WTC11 (cell line): ENCODE measurements around the gene USH1C. TPM values are rescaled to one million over a fixed set of nuclear protein-coding genes. Genes with fewer than 3 reads are reported as not detected.

Experiments used
- ATAC-seq: fragments of 200-7000 bp; cut with Tn5 transposase; 2 replicates; pipeline ENCODE4 v1.10.0; 2021; ENCODE audit warnings: mild to moderate bottlenecking, moderate library complexity
- CTCF ChIA-PET: fragments of 300-600 bp; sonication (Branson Sonifier 250); formaldehyde crosslinking; loops from one replicate; lab custom pipeline; 2021; ENCODE audit warnings: antibody characterized with exemption; lab: Charles Lee
- POLR2A ChIA-PET: fragments of 350-600 bp; sonication (Branson Sonifier 250); formaldehyde crosslinking; loops from one replicate; lab custom pipeline; 2021; ENCODE audit warnings: antibody characterized with exemption; lab: Charles Lee
- DNase-seq: peaks from one replicate; pipeline ENCODE4 v3.0.0; 2021; ENCODE audit warnings: low spot score
- H3K27ac Mint-ChIP-seq: 2 replicates; pipeline ENCODE4 v1.8.0; 2021; ENCODE audit warnings: mixed read lengths
- H3K27me3 Mint-ChIP-seq: 2 replicates; pipeline ENCODE4 v1.8.0; 2021; ENCODE audit warnings: low read depth, mild to moderate bottlenecking, moderate library complexity, mixed read lengths
- H3K36me3 Mint-ChIP-seq: 2 replicates; pipeline ENCODE4 v1.8.0; 2021; ENCODE audit warnings: mixed read lengths
- H3K4me1 Mint-ChIP-seq: 2 replicates; pipeline ENCODE4 v1.8.0; 2022; ENCODE audit warnings: mixed read lengths
- H3K4me3 Mint-ChIP-seq: 2 replicates; pipeline ENCODE4 v1.8.0; 2021; ENCODE audit warnings: mild to moderate bottlenecking, moderate library complexity, mixed read lengths
- H3K9me3 Mint-ChIP-seq: 2 replicates; pipeline ENCODE4 v1.8.0; 2021; ENCODE audit warnings: mixed read lengths
- ATF1 ChIP-seq: sonication (generic); formaldehyde crosslinking; IDR thresholded peaks from 2 replicates; pipeline ENCODE4 v1.8.1; 2023; ENCODE audit warnings: mild to moderate bottlenecking, moderate library complexity, missing genetic modification reagents
- CDX4 ChIP-seq: fragments of 250-450 bp; sonication (Bioruptor Pico); IDR thresholded peaks from 2 replicates; pipeline ENCODE4 v1.9.0; 2021; ENCODE audit warnings: moderate library complexity, mild to moderate bottlenecking, inconsistent platforms, borderline replicate concordance
- E2F4 ChIP-seq: sonication (generic); formaldehyde crosslinking; IDR thresholded peaks from 2 replicates; pipeline ENCODE4 v1.8.1; 2022; ENCODE audit warnings: low read depth, mild to moderate bottlenecking, moderate library complexity, missing genetic modification reagents, borderline replicate concordance
- FOXP1 ChIP-seq: sonication (generic); formaldehyde crosslinking; IDR thresholded peaks from 2 replicates; pipeline ENCODE4 v1.8.0; 2022; ENCODE audit warnings: missing genetic modification reagents, mild to moderate bottlenecking, moderate library complexity, borderline replicate concordance
- NFE2L1 ChIP-seq: sonication (generic); formaldehyde crosslinking; IDR thresholded peaks from 2 replicates; pipeline ENCODE4 v1.8.1; 2023; ENCODE audit warnings: missing genetic modification reagents
- RORB ChIP-seq: fragments of 250-450 bp; sonication (Bioruptor Pico); IDR thresholded peaks from 2 replicates; pipeline ENCODE4 v1.9.0; 2021; ENCODE audit warnings: mild to moderate bottlenecking
- TP53 ChIP-seq: sonication (generic); formaldehyde crosslinking; IDR thresholded peaks from 2 replicates; pipeline ENCODE4 v1.8.1; 2023; ENCODE audit warnings: mild to moderate bottlenecking, missing genetic modification reagents
- ZNF121 ChIP-seq: sonication (generic); formaldehyde crosslinking; IDR thresholded peaks from 2 replicates; pipeline ENCODE4 v1.8.0; 2023; ENCODE audit warnings: missing genetic modification reagents
- ZNF138 ChIP-seq: sonication (generic); formaldehyde crosslinking; conservative IDR thresholded peaks from 2 replicates; pipeline ENCODE4 v1.8.1; 2022; ENCODE audit warnings: mild to moderate bottlenecking, moderate library complexity, missing genetic modification reagents
- ZNF416 ChIP-seq: fragments of 250-450 bp; sonication (Bioruptor Pico); IDR thresholded peaks from 2 replicates; pipeline ENCODE4 v1.9.0; 2021; ENCODE audit warnings: mild to moderate bottlenecking, inconsistent platforms
- ZNF671 ChIP-seq: fragments of 250-450 bp; sonication (Bioruptor Pico); IDR thresholded peaks from 2 replicates; pipeline ENCODE4 v1.8.0; 2021; ENCODE audit warnings: mild to moderate bottlenecking
- total RNA-seq: library from RNA; stranded (reverse); gene quantifications from 3 replicates; pipeline ENCODE4 v1.2.3, GENCODE V29; 2021
- TF ChIP-seq, protein P1 (sequence below): fragments of 200-600 bp; IDR thresholded peaks from 2 replicates; pipeline ENCODE4 v1.8.0; 2022; ENCODE audit warnings: antibody characterized with exemption
- TF ChIP-seq, protein P2 (sequence below): sonication (generic); formaldehyde crosslinking; conservative IDR thresholded peaks from 2 replicates; pipeline ENCODE4 v1.8.1; 2022; ENCODE audit warnings: mild to moderate bottlenecking, missing genetic modification reagents
- TF ChIP-seq, protein P3 (sequence below): fragments of 250-450 bp; sonication (Bioruptor Pico); IDR thresholded peaks from 2 replicates; pipeline ENCODE4 v1.9.0; 2021; ENCODE audit warnings: mild to moderate bottlenecking, borderline replicate concordance
- TF ChIP-seq, protein P4 (sequence below): fragments of 250-450 bp; sonication (Bioruptor Pico); IDR thresholded peaks from 2 replicates; pipeline ENCODE4 v1.9.0; 2021; ENCODE audit warnings: mild to moderate bottlenecking
- TF ChIP-seq, protein P5 (sequence below): sonication (generic); formaldehyde crosslinking; IDR thresholded peaks from 2 replicates; pipeline ENCODE4 v1.8.1; 2023; ENCODE audit warnings: mild to moderate bottlenecking, missing genetic modification reagents, moderate library complexity
- TF ChIP-seq, protein P6 (sequence below): sonication (generic); formaldehyde crosslinking; IDR thresholded peaks from 2 replicates; pipeline ENCODE4 v1.8.0; 2022; ENCODE audit warnings: mild to moderate bottlenecking, missing genetic modification reagents

The USH1C gene
- total RNA-seq, 1 experiment from 2014 or later = 3.9 TPM

DNA sequence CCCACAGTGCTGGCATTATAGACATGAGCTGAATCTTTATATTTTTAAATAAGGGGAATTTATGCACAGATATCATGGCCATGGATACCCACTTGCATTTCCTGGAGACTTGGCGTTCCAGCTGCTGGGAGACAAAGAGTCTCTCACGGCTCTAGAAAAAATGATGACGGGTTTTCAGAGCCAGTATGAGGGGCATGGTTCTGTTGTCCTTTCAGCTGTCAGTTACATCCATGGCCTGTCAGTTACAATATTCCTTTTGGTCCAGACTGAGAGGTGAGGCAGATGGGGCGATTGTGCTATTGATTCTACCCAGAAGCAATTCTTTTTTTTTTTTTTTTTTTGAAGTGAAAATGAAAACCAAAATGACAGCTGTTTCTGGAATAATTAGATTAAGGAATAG is 29.7 kb downstream of the USH1C start:
- Mint-ChIP-seq H3K4me3 (no peak overlapping the region), H3K27ac (no peak overlapping the region), H3K4me1 (peaks cover 27% of the 10 kb centered on the region), H3K27me3 (no peaks in the 10 kb centered on the region; the same call in 1 of the 2 replicates), H3K9me3 (no peaks in the 10 kb centered on the region), H3K36me3 (no peaks in the 10 kb centered on the region)
- CTCF ChIA-PET = interaction anchor here (1.7 to 13.3 kb wide), 3 partner anchors 13 to 130 kb away, joined by 7 to 120 read pairs (median 13); no protein-coding TSS in a partner anchor
- ATAC-seq = no peak
- no peak for DNase-seq
- TF ChIP-seq ZNF138 (CRISPR knock-in tag) (no peak), E2F4 (CRISPR knock-in tag) (no peak), FOXP1 (no peak), ZNF416 (CRISPR knock-in tag) (no peak), CDX4 (no peak), NFE2L1 (CRISPR knock-in tag) (no peak), ZNF121 (CRISPR knock-in tag) (no peak), ATF1 (CRISPR knock-in tag) (no peak), TP53 (CRISPR knock-in tag) (no peak), ZNF671 (no peak), RORB (CRISPR knock-in tag) (no peak)
- TF ChIP-seq, protein P1, sequence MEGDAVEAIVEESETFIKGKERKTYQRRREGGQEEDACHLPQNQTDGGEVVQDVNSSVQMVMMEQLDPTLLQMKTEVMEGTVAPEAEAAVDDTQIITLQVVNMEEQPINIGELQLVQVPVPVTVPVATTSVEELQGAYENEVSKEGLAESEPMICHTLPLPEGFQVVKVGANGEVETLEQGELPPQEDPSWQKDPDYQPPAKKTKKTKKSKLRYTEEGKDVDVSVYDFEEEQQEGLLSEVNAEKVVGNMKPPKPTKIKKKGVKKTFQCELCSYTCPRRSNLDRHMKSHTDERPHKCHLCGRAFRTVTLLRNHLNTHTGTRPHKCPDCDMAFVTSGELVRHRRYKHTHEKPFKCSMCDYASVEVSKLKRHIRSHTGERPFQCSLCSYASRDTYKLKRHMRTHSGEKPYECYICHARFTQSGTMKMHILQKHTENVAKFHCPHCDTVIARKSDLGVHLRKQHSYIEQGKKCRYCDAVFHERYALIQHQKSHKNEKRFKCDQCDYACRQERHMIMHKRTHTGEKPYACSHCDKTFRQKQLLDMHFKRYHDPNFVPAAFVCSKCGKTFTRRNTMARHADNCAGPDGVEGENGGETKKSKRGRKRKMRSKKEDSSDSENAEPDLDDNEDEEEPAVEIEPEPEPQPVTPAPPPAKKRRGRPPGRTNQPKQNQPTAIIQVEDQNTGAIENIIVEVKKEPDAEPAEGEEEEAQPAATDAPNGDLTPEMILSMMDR = no peak
- TF ChIP-seq, protein P2, sequence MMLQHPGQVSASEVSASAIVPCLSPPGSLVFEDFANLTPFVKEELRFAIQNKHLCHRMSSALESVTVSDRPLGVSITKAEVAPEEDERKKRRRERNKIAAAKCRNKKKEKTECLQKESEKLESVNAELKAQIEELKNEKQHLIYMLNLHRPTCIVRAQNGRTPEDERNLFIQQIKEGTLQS (CRISPR knock-in tag) = no peak
- TF ChIP-seq, protein P3, sequence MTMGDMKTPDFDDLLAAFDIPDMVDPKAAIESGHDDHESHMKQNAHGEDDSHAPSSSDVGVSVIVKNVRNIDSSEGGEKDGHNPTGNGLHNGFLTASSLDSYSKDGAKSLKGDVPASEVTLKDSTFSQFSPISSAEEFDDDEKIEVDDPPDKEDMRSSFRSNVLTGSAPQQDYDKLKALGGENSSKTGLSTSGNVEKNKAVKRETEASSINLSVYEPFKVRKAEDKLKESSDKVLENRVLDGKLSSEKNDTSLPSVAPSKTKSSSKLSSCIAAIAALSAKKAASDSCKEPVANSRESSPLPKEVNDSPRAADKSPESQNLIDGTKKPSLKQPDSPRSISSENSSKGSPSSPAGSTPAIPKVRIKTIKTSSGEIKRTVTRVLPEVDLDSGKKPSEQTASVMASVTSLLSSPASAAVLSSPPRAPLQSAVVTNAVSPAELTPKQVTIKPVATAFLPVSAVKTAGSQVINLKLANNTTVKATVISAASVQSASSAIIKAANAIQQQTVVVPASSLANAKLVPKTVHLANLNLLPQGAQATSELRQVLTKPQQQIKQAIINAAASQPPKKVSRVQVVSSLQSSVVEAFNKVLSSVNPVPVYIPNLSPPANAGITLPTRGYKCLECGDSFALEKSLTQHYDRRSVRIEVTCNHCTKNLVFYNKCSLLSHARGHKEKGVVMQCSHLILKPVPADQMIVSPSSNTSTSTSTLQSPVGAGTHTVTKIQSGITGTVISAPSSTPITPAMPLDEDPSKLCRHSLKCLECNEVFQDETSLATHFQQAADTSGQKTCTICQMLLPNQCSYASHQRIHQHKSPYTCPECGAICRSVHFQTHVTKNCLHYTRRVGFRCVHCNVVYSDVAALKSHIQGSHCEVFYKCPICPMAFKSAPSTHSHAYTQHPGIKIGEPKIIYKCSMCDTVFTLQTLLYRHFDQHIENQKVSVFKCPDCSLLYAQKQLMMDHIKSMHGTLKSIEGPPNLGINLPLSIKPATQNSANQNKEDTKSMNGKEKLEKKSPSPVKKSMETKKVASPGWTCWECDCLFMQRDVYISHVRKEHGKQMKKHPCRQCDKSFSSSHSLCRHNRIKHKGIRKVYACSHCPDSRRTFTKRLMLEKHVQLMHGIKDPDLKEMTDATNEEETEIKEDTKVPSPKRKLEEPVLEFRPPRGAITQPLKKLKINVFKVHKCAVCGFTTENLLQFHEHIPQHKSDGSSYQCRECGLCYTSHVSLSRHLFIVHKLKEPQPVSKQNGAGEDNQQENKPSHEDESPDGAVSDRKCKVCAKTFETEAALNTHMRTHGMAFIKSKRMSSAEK (CRISPR knock-in tag) = no peak
- TF ChIP-seq, protein P4, sequence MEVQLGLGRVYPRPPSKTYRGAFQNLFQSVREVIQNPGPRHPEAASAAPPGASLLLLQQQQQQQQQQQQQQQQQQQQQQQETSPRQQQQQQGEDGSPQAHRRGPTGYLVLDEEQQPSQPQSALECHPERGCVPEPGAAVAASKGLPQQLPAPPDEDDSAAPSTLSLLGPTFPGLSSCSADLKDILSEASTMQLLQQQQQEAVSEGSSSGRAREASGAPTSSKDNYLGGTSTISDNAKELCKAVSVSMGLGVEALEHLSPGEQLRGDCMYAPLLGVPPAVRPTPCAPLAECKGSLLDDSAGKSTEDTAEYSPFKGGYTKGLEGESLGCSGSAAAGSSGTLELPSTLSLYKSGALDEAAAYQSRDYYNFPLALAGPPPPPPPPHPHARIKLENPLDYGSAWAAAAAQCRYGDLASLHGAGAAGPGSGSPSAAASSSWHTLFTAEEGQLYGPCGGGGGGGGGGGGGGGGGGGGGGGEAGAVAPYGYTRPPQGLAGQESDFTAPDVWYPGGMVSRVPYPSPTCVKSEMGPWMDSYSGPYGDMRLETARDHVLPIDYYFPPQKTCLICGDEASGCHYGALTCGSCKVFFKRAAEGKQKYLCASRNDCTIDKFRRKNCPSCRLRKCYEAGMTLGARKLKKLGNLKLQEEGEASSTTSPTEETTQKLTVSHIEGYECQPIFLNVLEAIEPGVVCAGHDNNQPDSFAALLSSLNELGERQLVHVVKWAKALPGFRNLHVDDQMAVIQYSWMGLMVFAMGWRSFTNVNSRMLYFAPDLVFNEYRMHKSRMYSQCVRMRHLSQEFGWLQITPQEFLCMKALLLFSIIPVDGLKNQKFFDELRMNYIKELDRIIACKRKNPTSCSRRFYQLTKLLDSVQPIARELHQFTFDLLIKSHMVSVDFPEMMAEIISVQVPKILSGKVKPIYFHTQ (CRISPR knock-in tag) = no peak
- TF ChIP-seq, protein P5, sequence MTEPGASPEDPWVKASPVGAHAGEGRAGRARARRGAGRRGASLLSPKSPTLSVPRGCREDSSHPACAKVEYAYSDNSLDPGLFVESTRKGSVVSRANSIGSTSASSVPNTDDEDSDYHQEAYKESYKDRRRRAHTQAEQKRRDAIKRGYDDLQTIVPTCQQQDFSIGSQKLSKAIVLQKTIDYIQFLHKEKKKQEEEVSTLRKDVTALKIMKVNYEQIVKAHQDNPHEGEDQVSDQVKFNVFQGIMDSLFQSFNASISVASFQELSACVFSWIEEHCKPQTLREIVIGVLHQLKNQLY = no peak
- TF ChIP-seq, protein P6, sequence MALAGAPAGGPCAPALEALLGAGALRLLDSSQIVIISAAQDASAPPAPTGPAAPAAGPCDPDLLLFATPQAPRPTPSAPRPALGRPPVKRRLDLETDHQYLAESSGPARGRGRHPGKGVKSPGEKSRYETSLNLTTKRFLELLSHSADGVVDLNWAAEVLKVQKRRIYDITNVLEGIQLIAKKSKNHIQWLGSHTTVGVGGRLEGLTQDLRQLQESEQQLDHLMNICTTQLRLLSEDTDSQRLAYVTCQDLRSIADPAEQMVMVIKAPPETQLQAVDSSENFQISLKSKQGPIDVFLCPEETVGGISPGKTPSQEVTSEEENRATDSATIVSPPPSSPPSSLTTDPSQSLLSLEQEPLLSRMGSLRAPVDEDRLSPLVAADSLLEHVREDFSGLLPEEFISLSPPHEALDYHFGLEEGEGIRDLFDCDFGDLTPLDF (CRISPR knock-in tag) = no peak
- POLR2A ChIA-PET = interaction anchor here (0.6 kb wide), 1 partner anchor 123 kb away, joined by 3 read pairs; no protein-coding TSS in a partner anchor
